Esophagus squamous epithelium (tissue), 5 donors: Measurements from ENCODE around the gene ZNF410. TPM values are rescaled to one million over a fixed set of nuclear protein-coding genes. Genes with fewer than 3 reads are reported as not detected.
"Not testable (repeated sequence)": the region's sequence is repeated elsewhere in the genome, so short reads cannot be mapped to it uniquely, and the experiment has no call there.

Source experiments
- DNase-seq: peaks from one replicate; lab custom pipeline; 2025; lab: John Stamatoyannopoulos, UW
- H3K27ac ChIP-seq, 4 donors: fragments of 200-600 bp; sonication (generic); one replicate each; pipeline ENCODE4 v1.5.1; 2016 to 2019; ENCODE audit warnings: mild to moderate bottlenecking in 1 of 4
- H3K27me3 ChIP-seq, 4 donors: fragments of 200-600 bp; sonication (generic); 1 replicate in 3 of 4; 2 replicates in 1 of 4; pipeline versions ENCODE4 v1.5.1 to v1.6.0; 2017 to 2021; ENCODE audit warnings: antibody characterized with exemption in 1 of 4
- H3K36me3 ChIP-seq, 3 donors: fragments of 200-600 bp; sonication (generic); one replicate each; pipeline ENCODE4 v1.5.1; 2016 to 2019
- H3K4me1 ChIP-seq, 3 donors: fragments of 200-600 bp; sonication (generic); one replicate each; pipeline ENCODE4 v1.5.1; 2017 to 2019
- H3K4me3 ChIP-seq, 4 donors: fragments of 200-600 bp; sonication (generic); 1 replicate in 3 of 4; 2 replicates in 1 of 4; pipeline ENCODE4 v1.5.1; 2016 to 2019; ENCODE audit warnings: mild to moderate bottlenecking in 2 of 4, moderate library complexity in 1 of 4
- H3K9me3 ChIP-seq, 3 donors: fragments of 200-600 bp; sonication (generic); one replicate each; pipeline ENCODE4 v1.5.1; 2016 to 2019
- CTCF ChIP-seq, 6 experiments: fragments of 450-650 bp in 4 of 6; fragments of 200-600 bp in 2 of 6; sonication (generic) in 2 of 6; IDR thresholded peaks; one replicate each; pipeline ENCODE4 v1.5.1; 2016 to 2019; ENCODE audit warnings: antibody characterized with exemption in 6 of 6, mild to moderate bottlenecking in 4 of 6, moderate library complexity in 4 of 6
- POLR2A ChIP-seq, 4 donors: fragments of 450-650 bp; IDR thresholded peaks; one replicate each; pipeline ENCODE4 v1.6.1; 2017; ENCODE audit warnings: antibody characterized with exemption in 4 of 4, mild to moderate bottlenecking in 4 of 4, moderate library complexity in 3 of 4
- WGBS, 2 donors: methylation state at CpG; one replicate each; pipeline ENCODE4 v1.1.5; 2018; 5-methylcytosine and 5-hydroxymethylcytosine counted together
- intact Hi-C: fragments of 100-400 bp; cut with DNase I; formaldehyde crosslinking; loops from one replicate; pipeline ENCODE4 v1.15.0; 2022
- total RNA-seq, 4 donors: library from RNA; depleted of rRNA; stranded (reverse); fragments of >200 nt; gene quantifications; one replicate each; pipeline ENCODE4 v1.1.0, GENCODE V29; 2016
- donor health status: DM: yes; HTN: yes; CAD: no.

Gene ZNF410
- total RNA-seq, 4 donors from 2014 or later, result 37.8 to 52.3 (median 38.1) TPM

- DNase-seq, result no peak
- 73 to 74% methylated on average over 5 of the region's 5 CpGs for WGBS, 2 donors
- peaks cover 0 to 21% (median 3%) of the 10 kb centered on the region in 3 donors for H3K36me3 ChIP-seq
- H3K4me1 ChIP-seq, result peaks cover 4 to 48% (median 25%) of the 10 kb centered on the region in 3 donors
- H3K27ac ChIP-seq, result no peak overlapping the region
- H3K27me3 ChIP-seq, result no peaks in the 10 kb centered on the region
- H3K9me3 ChIP-seq, result no peaks in the 10 kb centered on the region
- TF ChIP-seq POLR2A (IDR thresholded peaks at IDR 0.05) (no peak), CTCF (IDR thresholded peaks at IDR 0.05) (no peak)
- intact Hi-C loops, result no loop called here
- H3K4me3 ChIP-seq, result no peak overlapping the region
Measured at GRCh38 chr14:73889376-73889775, 2.7 kb downstream of the ZNF410 start.

- H3K9me3 ChIP-seq, H3K27ac ChIP-seq, H3K4me3 ChIP-seq, DNase-seq, intact Hi-C loops, H3K27me3 ChIP-seq: not testable (repeated sequence)
- Histone ChIP-seq H3K4me1 (peaks cover 0 to 14% (median 4%) of the 10 kb centered on the region in 3 donors), H3K36me3 (peaks cover 14 to 70% (median 47%) of the 10 kb centered on the region in 3 donors)
- 69 to 100% methylated on average over 2 to 4 of the region's 6 CpGs for WGBS, 2 donors
Measured at GRCh38 chr14:73894180-73894687, 7.6 kb downstream of the ZNF410 start.

DNA sequence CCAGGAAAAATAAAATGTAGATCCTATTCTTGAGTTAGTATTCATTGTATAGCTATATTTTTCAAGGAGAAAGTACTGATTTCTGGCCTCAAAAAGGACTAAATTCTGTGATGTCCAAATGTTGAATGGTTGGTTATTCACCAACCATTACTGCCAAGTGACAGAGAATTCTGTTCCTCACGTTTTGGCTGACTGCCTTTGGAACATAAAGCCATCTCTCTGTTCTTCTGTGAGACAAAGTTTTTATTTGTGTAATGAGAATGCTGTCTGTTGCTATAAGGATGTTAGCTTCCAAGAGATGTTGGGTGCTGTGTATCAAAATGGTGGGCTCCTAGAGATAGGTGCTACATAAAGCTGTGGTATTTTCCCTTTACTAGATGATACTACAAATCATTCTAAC, 9.3 kb downstream of the ZNF410 start:
- no peak for TF ChIP-seq CTCF (IDR thresholded peaks at IDR 0.05)
- TF ChIP-seq POLR2A (IDR thresholded peaks at IDR 0.05), result no peak
- 74 to 79% methylated on average over 1 of the region's 1 CpG for WGBS, 2 donors
- no peak overlapping the region for H3K27ac ChIP-seq
- no peak for DNase-seq
- H3K36me3 ChIP-seq, result peaks cover 14 to 87% (median 47%) of the 10 kb centered on the region in 3 donors
- no peaks in the 10 kb centered on the region for H3K9me3 ChIP-seq
- peaks cover 0 to 7% (median 0%) of the 10 kb centered on the region in 3 donors for H3K4me1 ChIP-seq
- no peak overlapping the region for H3K4me3 ChIP-seq
- intact Hi-C loops, result no loop called here
- H3K27me3 ChIP-seq, result no peaks in the 10 kb centered on the region

GRCh38 chr14:73896521-73896920, 9.9 kb downstream of the ZNF410 start:
- DNase-seq, result no peak
- 37 to 61% methylated on average over 1 of the region's 1 CpG for WGBS, 2 donors
- Histone ChIP-seq H3K27ac (no peak overlapping the region), H3K4me3 (no peak overlapping the region), H3K9me3 (no peaks in the 10 kb centered on the region), H3K27me3 (no peaks in the 10 kb centered on the region), H3K36me3 (peaks cover 14 to 92% (median 52%) of the 10 kb centered on the region in 3 donors), H3K4me1 (peaks cover 0 to 2% (median 0%) of the 10 kb centered on the region in 3 donors)
- TF ChIP-seq POLR2A (IDR thresholded peaks at IDR 0.05), result no peak
- TF ChIP-seq CTCF (IDR thresholded peaks at IDR 0.05), result no peak
- intact Hi-C loops, result no loop called here

GRCh38 chr14:73903028-73903427, 16.4 kb downstream of the ZNF410 start:
- DNase-seq, result no peak
- peaks cover 14 to 98% (median 54%) of the 10 kb centered on the region in 3 donors for H3K36me3 ChIP-seq
- TF ChIP-seq POLR2A (IDR thresholded peaks at IDR 0.05) (no peak), CTCF (IDR thresholded peaks at IDR 0.05) (no peak)
- no peaks in the 10 kb centered on the region for H3K4me1 ChIP-seq
- WGBS, 2 donors, result 61 to 85% methylated on average over 3 of the region's 3 CpGs
- H3K9me3 ChIP-seq, result no peaks in the 10 kb centered on the region
- H3K27ac ChIP-seq, result no peak overlapping the region
- no peaks in the 10 kb centered on the region for H3K27me3 ChIP-seq
- intact Hi-C loops, result no loop called here
- no peak overlapping the region for H3K4me3 ChIP-seq
